PC-9 (cell line): ENCODE data around the gene ACOXL.

Source experiments
- CTCF ChIP-seq: fragments of 200-600 bp; sonication (generic); conservative IDR thresholded peaks from 2 replicates; pipeline ENCODE4 v1.6.1; 2017; ENCODE audit warnings: mixed run types, antibody characterized with exemption, mild to moderate bottlenecking, moderate library complexity
- EZH2 ChIP-seq: fragments of 200-600 bp; sonication (generic); IDR thresholded peaks from 2 replicates; pipeline ENCODE4 v1.8.0; 2017; ENCODE audit warnings: antibody characterized with exemption, low read depth

GRCh38 chr2:110978148-110978547, 245.8 kb downstream of the ACOXL start:
- no peak for TF ChIP-seq CTCF
- no peak for TF ChIP-seq EZH2
